Muscle layer of duodenum (tissue), 2 donors: ENCODE data around the gene RNU1-4.
A peak's percentile ranks its signal among the peaks of the same experiment; 100 is the strongest.
"Not testable (repeated sequence)": the region's sequence is repeated elsewhere in the genome, so short reads cannot be mapped to it uniquely, and the experiment has no call there.

Source experiments
- H3K27ac ChIP-seq: one replicate; pipeline ENCODE4 v1.7.0; 2013; ENCODE audit warnings: mild to moderate bottlenecking, low read length
- H3K27me3 ChIP-seq: one replicate; pipeline ENCODE4 v1.7.0; 2013; ENCODE audit warnings: low read depth, mild to moderate bottlenecking, control low read depth, low read length
- H3K36me3 ChIP-seq, 2 donors: one replicate each; pipeline ENCODE4 v1.7.0; 2013; ENCODE audit warnings: low read length in 2 of 2, control low read depth in 1 of 2, mild to moderate bottlenecking in 1 of 2; ENCODE audit not compliant: insufficient read depth in 2 of 2, control insufficient read depth in 1 of 2
- H3K4me1 ChIP-seq, 2 donors: one replicate each; pipeline ENCODE4 v1.7.0; 2013; ENCODE audit warnings: low read length in 2 of 2, mild to moderate bottlenecking in 2 of 2, control low read depth in 1 of 2, moderate library complexity in 1 of 2; ENCODE audit not compliant: insufficient read depth in 2 of 2, control insufficient read depth in 1 of 2
- H3K4me3 ChIP-seq, 2 donors: one replicate each; pipeline ENCODE4 v1.7.0; 2013; ENCODE audit warnings: low read length in 2 of 2, low read depth in 1 of 2, mild to moderate bottlenecking in 1 of 2
- H3K9me3 ChIP-seq, 2 donors: one replicate each; pipeline ENCODE4 v1.7.0; 2013; ENCODE audit warnings: low read length in 2 of 2, control low read depth in 1 of 2, mild to moderate bottlenecking in 1 of 2; ENCODE audit not compliant: control insufficient read depth in 1 of 2
- donor health status: healthy.

Gene RNU1-4

GRCh38 chr1:16749910-16750888 is 9.9 kb downstream of the RNU1-4 start:
- not testable (repeated sequence) for H3K27ac ChIP-seq, H3K27me3 ChIP-seq, H3K36me3 ChIP-seq, H3K4me3 ChIP-seq, H3K9me3 ChIP-seq, H3K4me1 ChIP-seq

- not testable (repeated sequence) for H3K36me3 ChIP-seq, H3K27ac ChIP-seq, H3K27me3 ChIP-seq, H3K4me1 ChIP-seq, H3K9me3 ChIP-seq, H3K4me3 ChIP-seq
Measured at GRCh38 chr1:16752770-16753169, 12.5 kb downstream of the RNU1-4 start.

- H3K4me1 ChIP-seq, H3K9me3 ChIP-seq, H3K27me3 ChIP-seq, H3K36me3 ChIP-seq, H3K27ac ChIP-seq, H3K4me3 ChIP-seq: not testable (repeated sequence)
Measured at GRCh38 chr1:16755385-16755784, 15.1 kb downstream of the RNU1-4 start.

- not testable (repeated sequence) for H3K27me3 ChIP-seq, H3K4me1 ChIP-seq, H3K36me3 ChIP-seq, H3K4me3 ChIP-seq, H3K9me3 ChIP-seq, H3K27ac ChIP-seq
Measured at GRCh38 chr1:16755932-16756331, 15.6 kb downstream of the RNU1-4 start.

- H3K36me3 ChIP-seq, H3K27ac ChIP-seq, H3K9me3 ChIP-seq, H3K27me3 ChIP-seq, H3K4me1 ChIP-seq, H3K4me3 ChIP-seq: not testable (repeated sequence)
Measured at GRCh38 chr1:16757574-16757973, 17.3 kb downstream of the RNU1-4 start.

GRCh38 chr1:16758060-16758459 is 17.7 kb downstream of the RNU1-4 start:
- not testable (repeated sequence) for H3K27me3 ChIP-seq, H3K4me1 ChIP-seq, H3K27ac ChIP-seq, H3K9me3 ChIP-seq, H3K36me3 ChIP-seq, H3K4me3 ChIP-seq

- not testable (repeated sequence) for H3K27me3 ChIP-seq, H3K4me1 ChIP-seq, H3K27ac ChIP-seq, H3K36me3 ChIP-seq, H3K4me3 ChIP-seq, H3K9me3 ChIP-seq
Measured at GRCh38 chr1:16759041-16759493, 18.8 kb downstream of the RNU1-4 start.

GRCh38 chr1:16759650-16760455 is 19.5 kb downstream of the RNU1-4 start:
- H3K4me1 ChIP-seq, H3K4me3 ChIP-seq, H3K36me3 ChIP-seq, H3K27me3 ChIP-seq, H3K9me3 ChIP-seq, H3K27ac ChIP-seq: not testable (repeated sequence)

- H3K9me3 ChIP-seq, H3K4me1 ChIP-seq, H3K36me3 ChIP-seq, H3K27me3 ChIP-seq, H3K4me3 ChIP-seq, H3K27ac ChIP-seq: not testable (repeated sequence)
Measured at GRCh38 chr1:16760456-16760765, 20.1 kb downstream of the RNU1-4 start.

- H3K27ac ChIP-seq, H3K36me3 ChIP-seq, H3K9me3 ChIP-seq, H3K4me3 ChIP-seq, H3K27me3 ChIP-seq, H3K4me1 ChIP-seq: not testable (repeated sequence)
Measured at GRCh38 chr1:16760801-16761200, 20.5 kb downstream of the RNU1-4 start.

- peak overlapping the region in 1 of 2 donors; percentile 24 for H3K4me3 ChIP-seq
- not testable (repeated sequence) for H3K36me3 ChIP-seq, H3K9me3 ChIP-seq, H3K4me1 ChIP-seq, H3K27me3 ChIP-seq
- peak overlapping the region; percentile 78 for H3K27ac ChIP-seq
Measured at GRCh38 chr1:16764248-16764819, 24.0 kb downstream of the RNU1-4 start.
